HG03558 (cell line): Measurements from ENCODE around the gene C15orf39.

ENCODE experiments used
- ATAC-seq: cut with Tn5 transposase; IDR thresholded peaks from one replicate; pipeline ENCODE4 v1.9.1; 2021; ENCODE audit warnings: moderate number of reproducible peaks; ENCODE audit not compliant: unreplicated experiment; ENCODE audit errors: extremely low read depth

Gene C15orf39

GRCh38 chr15:75171408-75171807, 30.3 kb upstream of the C15orf39 start:
- no peak for ATAC-seq

- ATAC-seq, result no peak
Measured at GRCh38 chr15:75172284-75172820, 29.3 kb upstream of the C15orf39 start.

GRCh38 chr15:75174102-75174501, 27.6 kb upstream of the C15orf39 start:
- ATAC-seq, result no peak

- no peak for ATAC-seq
Measured at GRCh38 chr15:75174729-75175128, 27.0 kb upstream of the C15orf39 start.

GRCh38 chr15:75176396-75176761, 25.3 kb upstream of the C15orf39 start:
- ATAC-seq, result no peak

GRCh38 chr15:75177360-75178071, 24.2 kb upstream of the C15orf39 start:
- no peak for ATAC-seq

- no peak for ATAC-seq
Measured at GRCh38 chr15:75178171-75178937, 23.3 kb upstream of the C15orf39 start.

- ATAC-seq, result no peak
Measured at GRCh38 chr15:75178938-75179745, 22.5 kb upstream of the C15orf39 start.

GRCh38 chr15:75179746-75180140, 21.9 kb upstream of the C15orf39 start:
- no peak for ATAC-seq

- ATAC-seq, result no peak
Measured at GRCh38 chr15:75181780-75182179, 19.9 kb upstream of the C15orf39 start.

- no peak for ATAC-seq
Measured at GRCh38 chr15:75182187-75183131, 19.2 kb upstream of the C15orf39 start.

- ATAC-seq, result no peak
Measured at GRCh38 chr15:75185271-75186029, 16.2 kb upstream of the C15orf39 start.

- no peak for ATAC-seq
Measured at GRCh38 chr15:75186044-75186443, 15.6 kb upstream of the C15orf39 start.

- no peak for ATAC-seq
Measured at GRCh38 chr15:75188499-75188898, 13.2 kb upstream of the C15orf39 start.

GRCh38 chr15:75191235-75191634, 10.4 kb upstream of the C15orf39 start:
- ATAC-seq, result no peak

GRCh38 chr15:75192307-75192706, 9.4 kb upstream of the C15orf39 start:
- ATAC-seq, result no peak

GRCh38 chr15:75193272-75193671, 8.4 kb upstream of the C15orf39 start:
- ATAC-seq, result no peak

GRCh38 chr15:75193976-75194375, 7.7 kb upstream of the C15orf39 start:
- ATAC-seq, result no peak

GRCh38 chr15:75194397-75194796, 7.3 kb upstream of the C15orf39 start:
- ATAC-seq, result no peak
